H9 (cell line): ENCODE data around the gene TSPAN18. TPM values are rescaled to one million over a fixed set of nuclear protein-coding genes. Genes with fewer than 3 reads are reported as not detected.

Source experiments
- DNase-seq: peaks from one replicate; pipeline ENCODE4 v3.0.0-alpha.2; 2017
- H2AFZ ChIP-seq: one replicate; pipeline ENCODE4 v1.6.1; 2013; ENCODE audit warnings: mild to moderate bottlenecking, low read length, control low read depth, moderate library complexity
- H2AK5ac ChIP-seq: 2 replicates; pipeline ENCODE4 v1.6.1; 2013; ENCODE audit warnings: low read length, control low read depth, mixed read lengths; ENCODE audit not compliant: insufficient read length
- H2BK120ac ChIP-seq: one replicate; pipeline ENCODE4 v1.6.1; 2013; ENCODE audit warnings: low read depth, mild to moderate bottlenecking, low read length, control low read depth, inconsistent platforms; ENCODE audit not compliant: poor library complexity, severe bottlenecking
- H2BK12ac ChIP-seq: 2 replicates; pipeline ENCODE4 v1.6.1; 2013; ENCODE audit warnings: low read length, control low read depth, mixed read lengths, low read depth; ENCODE audit not compliant: insufficient read length
- H2BK15ac ChIP-seq: 2 replicates; pipeline ENCODE4 v1.6.1; 2013; ENCODE audit warnings: low read depth, low read length, control low read depth
- H2BK20ac ChIP-seq: one replicate; pipeline ENCODE4 v1.6.1; 2013; ENCODE audit warnings: low read depth, mild to moderate bottlenecking, low read length, control low read depth, inconsistent platforms; ENCODE audit not compliant: poor library complexity, severe bottlenecking
- H2BK5ac ChIP-seq: 2 replicates; pipeline ENCODE4 v1.6.1; 2013; ENCODE audit warnings: low read length, control low read depth, mixed read lengths; ENCODE audit not compliant: insufficient read length
- H3K14ac ChIP-seq: 2 replicates; pipeline ENCODE4 v1.6.1; 2013; ENCODE audit warnings: low read length, control low read depth; ENCODE audit not compliant: insufficient read depth
- H3K18ac ChIP-seq: 2 replicates; pipeline ENCODE4 v1.6.1; 2013; ENCODE audit warnings: low read depth, mild to moderate bottlenecking, mixed read lengths, low read length, control low read depth; ENCODE audit not compliant: insufficient read length
- H3K23ac ChIP-seq: 2 replicates; pipeline ENCODE4 v1.6.1; 2013; ENCODE audit warnings: low read length, control low read depth, mixed read lengths, low read depth; ENCODE audit not compliant: insufficient read length
- H3K23me2 ChIP-seq: 2 replicates; pipeline ENCODE4 v1.6.1; 2013; ENCODE audit warnings: low read depth, mild to moderate bottlenecking, mixed read lengths, low read length, control low read depth; ENCODE audit not compliant: insufficient read length, poor library complexity, severe bottlenecking
- H3K27ac ChIP-seq: 2 replicates; pipeline ENCODE4 v1.5.1; 2013; ENCODE audit warnings: low read length, control low read depth, mixed read lengths, low read depth; ENCODE audit not compliant: insufficient read length
- H3K27me3 ChIP-seq: 2 replicates; pipeline ENCODE4 v1.6.1; 2013; ENCODE audit warnings: low read length, control low read depth, inconsistent platforms; ENCODE audit not compliant: insufficient read depth
- H3K4ac ChIP-seq: 2 replicates; pipeline ENCODE4 v1.6.1; 2013; ENCODE audit warnings: low read depth, mild to moderate bottlenecking, control low read depth, inconsistent platforms, low read length, moderate library complexity
- H3K4me1 ChIP-seq: 2 replicates; pipeline ENCODE4 v1.6.1; 2013; ENCODE audit warnings: low read length, control low read depth, inconsistent platforms; ENCODE audit not compliant: insufficient read depth
- H3K4me2 ChIP-seq: 2 replicates; pipeline ENCODE4 v1.6.1; 2013; ENCODE audit warnings: low read length, control low read depth, mixed read lengths; ENCODE audit not compliant: insufficient read length, insufficient read depth
- H3K56ac ChIP-seq: 2 replicates; pipeline ENCODE4 v1.6.1; 2013; ENCODE audit warnings: low read depth, mild to moderate bottlenecking, mixed read lengths, low read length, control low read depth; ENCODE audit not compliant: insufficient read length
- H3K79me1 ChIP-seq: 2 replicates; pipeline ENCODE4 v1.6.1; 2013; ENCODE audit warnings: low read depth, mild to moderate bottlenecking, moderate library complexity, low read length, control low read depth, inconsistent platforms; ENCODE audit not compliant: insufficient read depth, poor library complexity, severe bottlenecking
- H3K79me2 ChIP-seq: 2 replicates; pipeline ENCODE4 v1.6.1; 2013; ENCODE audit warnings: low read length, control low read depth, inconsistent platforms; ENCODE audit not compliant: insufficient read depth
- H3K9ac ChIP-seq: 2 replicates; pipeline ENCODE4 v1.6.1; 2013; ENCODE audit warnings: low read length, control low read depth, mixed read lengths; ENCODE audit not compliant: insufficient read length; ENCODE audit errors: extremely low read depth
- H3K9me3 ChIP-seq: one replicate; pipeline ENCODE4 v1.6.1; 2013; ENCODE audit warnings: low read depth, low read length, inconsistent platforms; ENCODE audit not compliant: control insufficient read depth
- H3T11ph ChIP-seq: one replicate; pipeline ENCODE4 v1.6.1; 2013; ENCODE audit warnings: mild to moderate bottlenecking, low read length, control low read depth, inconsistent platforms
- H4K20me1 ChIP-seq: one replicate; pipeline ENCODE4 v1.6.1; 2013; ENCODE audit not compliant: control insufficient read depth, insufficient read length, insufficient read depth
- H4K5ac ChIP-seq: 2 replicates; pipeline ENCODE4 v1.6.1; 2013; ENCODE audit warnings: low read depth, mild to moderate bottlenecking, mixed read lengths, low read length, control low read depth; ENCODE audit not compliant: insufficient read length
- H4K8ac ChIP-seq: replicated peaks from 2 replicates; pipeline ENCODE4 v1.6.1; 2013; ENCODE audit warnings: low read length, control low read depth, mixed read lengths, low read depth; ENCODE audit not compliant: insufficient read length
- H4K91ac ChIP-seq: 2 replicates; pipeline ENCODE4 v1.6.1; 2013; ENCODE audit warnings: low read depth, mild to moderate bottlenecking, moderate library complexity, mixed read lengths, low read length, control low read depth; ENCODE audit not compliant: insufficient read length
- H3K27ac Mint-ChIP-seq, 3 experiments: 2 replicates in 2 of 3; 3 replicates in 1 of 3; pipeline ENCODE4 v1.8.0; 2020 to 2021; ENCODE audit warnings: mixed read lengths in 3 of 3, mild to moderate bottlenecking in 1 of 3, moderate library complexity in 1 of 3
- H3K27me3 Mint-ChIP-seq: 2 replicates; pipeline ENCODE4 v1.8.0; 2021; ENCODE audit warnings: low read depth, mild to moderate bottlenecking, moderate library complexity, mixed read lengths
- H3K36me3 Mint-ChIP-seq, 3 experiments: 2 replicates in 2 of 3; 3 replicates in 1 of 3; pipeline ENCODE4 v1.8.0; 2020 to 2021; ENCODE audit warnings: low read depth in 3 of 3, mixed read lengths in 3 of 3; ENCODE audit not compliant: insufficient read depth in 1 of 3
- H3K4me1 Mint-ChIP-seq, 2 experiments: 2 replicates each; pipeline ENCODE4 v1.8.0; 2020; ENCODE audit warnings: mixed read lengths in 2 of 2
- H3K4me3 Mint-ChIP-seq, 2 experiments: 2 replicates in 1 of 2; 3 replicates in 1 of 2; pipeline ENCODE4 v1.8.0; 2020 to 2021; ENCODE audit warnings: mild to moderate bottlenecking in 2 of 2, mixed read lengths in 2 of 2, moderate library complexity in 1 of 2
- H3K9me3 Mint-ChIP-seq, 2 experiments: 2 replicates in 1 of 2; 3 replicates in 1 of 2; pipeline ENCODE4 v1.8.0; 2020; ENCODE audit warnings: mild to moderate bottlenecking in 2 of 2, mixed read lengths in 2 of 2, moderate library complexity in 1 of 2
- WGBS: extraction: QIAGEN DNeasy Blood & Tissue Kit; methylation state at CpG from one replicate; pipeline ENCODE4 v1.1.7; 2013; ENCODE audit warnings: missing lambda C conversion rate, low lambda C conversion rate, mixed read lengths; ENCODE audit not compliant: insufficient read length; ENCODE audit errors: extremely low coverage; 5-methylcytosine and 5-hydroxymethylcytosine counted together
- total RNA-seq: library from RNA; stranded (reverse); gene quantifications from 2 replicates; pipeline ENCODE4 v1.2.1, GENCODE V29; 2021
- TF ChIP-seq, protein P1 (sequence below): fragments of 200-600 bp; sonication (generic); conservative IDR thresholded peaks from 3 replicates; pipeline ENCODE4 v1.8.0; 2021; ENCODE audit warnings: antibody characterized with exemption, mild to moderate bottlenecking

TSPAN18 gene
- total RNA-seq, 1 experiment from 2014 or later = 25.3 TPM

DNA sequence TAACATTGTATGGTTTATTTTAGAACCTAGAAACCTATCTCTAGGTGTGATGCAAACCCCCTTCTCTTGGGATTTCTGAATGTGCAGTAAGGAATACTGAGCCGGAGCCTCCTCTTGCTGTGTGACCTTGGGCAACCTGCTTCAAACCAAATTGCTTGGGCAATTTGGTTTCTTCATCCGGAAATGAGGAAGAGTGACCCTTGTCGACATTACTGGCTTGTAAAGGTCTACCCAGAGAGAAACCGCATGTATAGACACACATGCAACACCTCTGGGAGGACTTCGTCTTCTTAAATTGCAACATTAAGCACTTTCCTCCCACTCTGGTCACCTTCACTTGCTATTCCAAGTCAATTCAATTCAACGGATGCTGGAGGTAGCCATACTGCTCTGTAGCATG lies 243.5 kb downstream of the TSPAN18 start:
- no peaks in the 10 kb centered on the region for H3K36me3 Mint-ChIP-seq
- H2BK120ac ChIP-seq = no peak overlapping the region
- no CpG with 5 or more reads among the region's 6 CpGs for WGBS

More for the DNA sequence above, 243.5 kb downstream of the TSPAN18 start:
- no peak overlapping the region for H3K23ac ChIP-seq
- no peaks in the 10 kb centered on the region for H4K20me1 ChIP-seq
- Mint-ChIP-seq H3K9me3 (no peaks in the 10 kb centered on the region), H3K27me3 (peaks cover 4% of the 10 kb centered on the region), H3K4me1 (peaks cover 41% of the 10 kb centered on the region in 2 experiments), H3K27ac (peak overlapping the region in 1 of 3 experiments; percentile 86; a peak in 1 of 7 replicates), H3K4me3 (no peak overlapping the region)
- H3K56ac ChIP-seq = no peak overlapping the region
- no peak overlapping the region for H3T11ph ChIP-seq
- no peak overlapping the region for H2AFZ ChIP-seq
- no peaks in the 10 kb centered on the region for H3K9me3 ChIP-seq
- no peak overlapping the region for H3K14ac ChIP-seq
- no peak overlapping the region for H3K4ac ChIP-seq
- H3K27me3 ChIP-seq = peaks cover 2% of the 10 kb centered on the region; the same call in 1 of the 2 replicates
- no peak overlapping the region for H4K5ac ChIP-seq
- H3K79me2 ChIP-seq = no peaks in the 10 kb centered on the region
- H3K79me1 ChIP-seq = no peaks in the 10 kb centered on the region
- H3K18ac ChIP-seq = no peak overlapping the region
- no peak overlapping the region for H2BK20ac ChIP-seq
- no peak for DNase-seq
- no peak overlapping the region for H2BK5ac ChIP-seq
- no peaks in the 10 kb centered on the region for H3K23me2 ChIP-seq
- no peak overlapping the region for H2AK5ac ChIP-seq
- H4K91ac ChIP-seq = no peak overlapping the region
- H3K9ac ChIP-seq = no peak overlapping the region
- no peak overlapping the region for H3K27ac ChIP-seq
- no peaks in the 10 kb centered on the region; the same call in 1 of the 2 replicates for H3K4me1 ChIP-seq
- H4K8ac ChIP-seq = no peak overlapping the region
- H2BK15ac ChIP-seq = no peak overlapping the region
- no peak overlapping the region for H3K4me2 ChIP-seq
- TF ChIP-seq, protein P1, sequence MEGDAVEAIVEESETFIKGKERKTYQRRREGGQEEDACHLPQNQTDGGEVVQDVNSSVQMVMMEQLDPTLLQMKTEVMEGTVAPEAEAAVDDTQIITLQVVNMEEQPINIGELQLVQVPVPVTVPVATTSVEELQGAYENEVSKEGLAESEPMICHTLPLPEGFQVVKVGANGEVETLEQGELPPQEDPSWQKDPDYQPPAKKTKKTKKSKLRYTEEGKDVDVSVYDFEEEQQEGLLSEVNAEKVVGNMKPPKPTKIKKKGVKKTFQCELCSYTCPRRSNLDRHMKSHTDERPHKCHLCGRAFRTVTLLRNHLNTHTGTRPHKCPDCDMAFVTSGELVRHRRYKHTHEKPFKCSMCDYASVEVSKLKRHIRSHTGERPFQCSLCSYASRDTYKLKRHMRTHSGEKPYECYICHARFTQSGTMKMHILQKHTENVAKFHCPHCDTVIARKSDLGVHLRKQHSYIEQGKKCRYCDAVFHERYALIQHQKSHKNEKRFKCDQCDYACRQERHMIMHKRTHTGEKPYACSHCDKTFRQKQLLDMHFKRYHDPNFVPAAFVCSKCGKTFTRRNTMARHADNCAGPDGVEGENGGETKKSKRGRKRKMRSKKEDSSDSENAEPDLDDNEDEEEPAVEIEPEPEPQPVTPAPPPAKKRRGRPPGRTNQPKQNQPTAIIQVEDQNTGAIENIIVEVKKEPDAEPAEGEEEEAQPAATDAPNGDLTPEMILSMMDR = no peak
- H2BK12ac ChIP-seq = no peak overlapping the region
